CD14-positive monocyte (primary cell): ENCODE data around the gene MRRF. TPM values are rescaled to one million over a fixed set of nuclear protein-coding genes. Genes with fewer than 3 reads are reported as not detected.

ENCODE experiments used
- DNase-seq, 3 donors: peaks; one replicate each; pipeline ENCODE4 v3.0.0-alpha.2; 2011 to 2022
- H2AFZ ChIP-seq: 2 replicates; pipeline ENCODE4 v1.6.0; 2012; ENCODE audit warnings: mild to moderate bottlenecking, low read depth, low read length, inconsistent platforms; ENCODE audit not compliant: insufficient read depth, poor library complexity, severe bottlenecking
- H3K27ac ChIP-seq, 2 donors: 1 replicate in 1 of 2; 2 replicates in 1 of 2; pipeline ENCODE4 v1.5.1; 2012 to 2013; ENCODE audit warnings: low read length in 2 of 2, control low read depth in 1 of 2, inconsistent platforms in 1 of 2, low read depth in 1 of 2, mild to moderate bottlenecking in 1 of 2
- H3K27me3 ChIP-seq, 2 donors: one replicate each; pipeline versions ENCODE4 v1.6.0 to v1.6.1; 2011 to 2013; ENCODE audit warnings: low read length in 2 of 2; ENCODE audit not compliant: control insufficient read depth in 2 of 2, insufficient read depth in 2 of 2
- H3K36me3 ChIP-seq, 2 donors: replicated peaks in 1 of 2; 1 replicate in 1 of 2; 2 replicates in 1 of 2; pipeline versions ENCODE4 v1.5.1 to v1.6.1; 2012 to 2013; ENCODE audit warnings: low read length in 2 of 2, control low read depth in 1 of 2, inconsistent platforms in 1 of 2, mild to moderate bottlenecking in 1 of 2; ENCODE audit not compliant: insufficient read depth in 2 of 2, control insufficient read depth in 1 of 2
- H3K4me1 ChIP-seq, 2 donors: 1 replicate in 1 of 2; 2 replicates in 1 of 2; pipeline versions ENCODE4 v1.5.1 to v1.6.1; 2012 to 2013; ENCODE audit warnings: low read length in 2 of 2, control low read depth in 1 of 2, inconsistent platforms in 1 of 2, mild to moderate bottlenecking in 1 of 2, moderate library complexity in 1 of 2; ENCODE audit not compliant: insufficient read depth in 2 of 2, control insufficient read depth in 1 of 2
- H3K4me2 ChIP-seq: replicated peaks from 2 replicates; pipeline ENCODE3; 2012; ENCODE audit warnings: low read length, moderate library complexity, mild to moderate bottlenecking; ENCODE audit not compliant: poor library complexity, severe bottlenecking; ENCODE audit errors: extremely low read depth
- H3K4me3 ChIP-seq, 3 experiments: fragments of 200-600 bp in 1 of 3; sonication (generic) in 1 of 3; replicated peaks in 1 of 3; 1 replicate in 2 of 3; 2 replicates in 1 of 3; pipeline ENCODE4 v1.5.1; 2011 to 2013; ENCODE audit warnings: low read length in 3 of 3, mild to moderate bottlenecking in 3 of 3, control low read depth in 2 of 3, low read depth in 2 of 3, inconsistent platforms in 1 of 3, moderate library complexity in 1 of 3
- H3K79me2 ChIP-seq: 2 replicates; pipeline ENCODE4 v1.6.0; 2012; ENCODE audit warnings: mild to moderate bottlenecking, control low read depth, inconsistent platforms, low read length, moderate library complexity; ENCODE audit not compliant: insufficient read depth
- H3K9ac ChIP-seq: 2 replicates; pipeline ENCODE4 v1.6.0; 2017; ENCODE audit warnings: low read length, mild to moderate bottlenecking; ENCODE audit not compliant: insufficient read depth, poor library complexity, severe bottlenecking
- H3K9me3 ChIP-seq, 2 donors: replicated peaks in 1 of 2; 1 replicate in 1 of 2; 2 replicates in 1 of 2; pipeline versions ENCODE4 v1.5.1 to v1.6.1; 2012 to 2013; ENCODE audit warnings: low read length in 2 of 2, control low read depth in 1 of 2; ENCODE audit not compliant: control insufficient read depth in 1 of 2, insufficient read depth in 1 of 2
- H4K20me1 ChIP-seq: 2 replicates; pipeline ENCODE4 v1.6.0; 2012; ENCODE audit warnings: mild to moderate bottlenecking, low read length, control low read depth, moderate library complexity; ENCODE audit not compliant: insufficient read depth
- H3K27ac Mint-ChIP-seq, 7 donors: one replicate each; pipeline ENCODE4 v1.8.0; 2020; ENCODE audit warnings: mild to moderate bottlenecking in 7 of 7, mixed read lengths in 7 of 7, moderate library complexity in 6 of 7, inconsistent platforms in 2 of 7
- H3K27me3 Mint-ChIP-seq, 3 donors: one replicate each; pipeline ENCODE4 v1.8.0; 2021 to 2022; ENCODE audit warnings: low read depth in 3 of 3, mild to moderate bottlenecking in 3 of 3, mixed read lengths in 3 of 3, moderate library complexity in 3 of 3, inconsistent platforms in 1 of 3
- H3K36me3 Mint-ChIP-seq, 2 donors: one replicate each; pipeline ENCODE4 v1.8.0; 2020; ENCODE audit warnings: mixed read lengths in 2 of 2, inconsistent platforms in 1 of 2, mild to moderate bottlenecking in 1 of 2
- H3K4me1 Mint-ChIP-seq: one replicate; pipeline ENCODE4 v1.8.0; 2020; ENCODE audit warnings: mild to moderate bottlenecking, mixed read lengths
- H3K4me3 Mint-ChIP-seq, 2 donors: one replicate each; pipeline ENCODE4 v1.8.0; 2020; ENCODE audit warnings: mild to moderate bottlenecking in 2 of 2, mixed read lengths in 2 of 2, moderate library complexity in 1 of 2
- H3K9me3 Mint-ChIP-seq, 7 donors: one replicate each; pipeline ENCODE4 v1.8.0; 2020 to 2022; ENCODE audit warnings: mixed read lengths in 7 of 7, mild to moderate bottlenecking in 6 of 7, moderate library complexity in 6 of 7, inconsistent platforms in 2 of 7
- CTCF ChIP-seq: fragments of 200-600 bp; IDR thresholded peaks from one replicate; pipeline ENCODE4 v1.8.0; 2022; ENCODE audit warnings: antibody characterized with exemption, mild to moderate bottlenecking
- WGBS: methylation state at CpG from one replicate; pipeline ENCODE4 v1.1.5; 2013; ENCODE audit warnings: missing lambda C conversion rate; ENCODE audit not compliant: insufficient coverage; 5-methylcytosine and 5-hydroxymethylcytosine counted together
- intact Hi-C, 2 donors: fragments of 100-400 bp; cut with micrococcal nuclease; formaldehyde crosslinking; loops; one replicate each; pipeline versions ENCODE4 v1.15.0 to v1.15.1; 2023
- polyA plus RNA-seq, 3 donors: library from polyadenylated mRNA; depleted of rRNA in 1 of 3; unstranded in 2 of 3; stranded (reverse) in 1 of 3; fragments of 300-500 nt in 2 of 3; fragments of >200 nt in 1 of 3; fragmentation: Illumina TruSeq in 2 of 3; gene quantifications; 1 replicate in 2 of 3; 2 replicates in 1 of 3; pipeline ENCODE4 v1.2.3, GENCODE V29; 2012 to 2021

Gene MRRF
- polyA plus RNA-seq, 3 donors: 16.0 to 34.4 (median 16.2) TPM

- intact Hi-C loops: no loop called here
- peaks cover 0 to 9% (median 1%) of the 10 kb centered on the region in 3 donors for H3K27me3 Mint-ChIP-seq
- Histone ChIP-seq H3K36me3 (no peaks in the 10 kb centered on the region), H3K4me3 (no peak overlapping the region), H3K27me3 (no peaks in the 10 kb centered on the region), H3K9ac (no peak overlapping the region), H3K4me1 (peaks cover 26 to 32% of the 10 kb centered on the region in 2 donors), H3K4me2 (no peak overlapping the region), H2AFZ (no peak overlapping the region), H3K79me2 (no peaks in the 10 kb centered on the region), H4K20me1 (peaks cover 4% of the 10 kb centered on the region), H3K27ac (no peak overlapping the region), H3K9me3 (no peaks in the 10 kb centered on the region)
- 94% methylated on average over 3 of the region's 6 CpGs for WGBS
- no peak overlapping the region for H3K4me3 Mint-ChIP-seq
- TF ChIP-seq CTCF: no peak
- H3K4me1 Mint-ChIP-seq: peaks cover 30% of the 10 kb centered on the region
- DNase-seq: no peak
- peaks cover 0 to 3% (median 3%) of the 10 kb centered on the region in 7 donors for H3K9me3 Mint-ChIP-seq
- H3K36me3 Mint-ChIP-seq: peaks cover 3 to 9% of the 10 kb centered on the region in 2 donors
- no peak overlapping the region for H3K27ac Mint-ChIP-seq
Observed at GRCh38 chr9:122367774-122368460, 103.2 kb downstream of the MRRF start.

- H3K27ac Mint-ChIP-seq: no peak overlapping the region
- Histone ChIP-seq H3K9me3 (no peaks in the 10 kb centered on the region), H3K4me1 (peaks cover 26 to 32% of the 10 kb centered on the region in 2 donors), H4K20me1 (peaks cover 4% of the 10 kb centered on the region), H3K9ac (no peak overlapping the region), H3K4me3 (no peak overlapping the region), H3K4me2 (no peak overlapping the region), H3K27ac (no peak overlapping the region), H3K36me3 (no peaks in the 10 kb centered on the region), H2AFZ (no peak overlapping the region), H3K79me2 (no peaks in the 10 kb centered on the region), H3K27me3 (no peaks in the 10 kb centered on the region)
- DNase-seq: no peak
- WGBS: no CpG with 5 or more reads among the region's 1 CpG
- H3K9me3 Mint-ChIP-seq: peaks cover 0 to 3% (median 3%) of the 10 kb centered on the region in 7 donors
- no peak for TF ChIP-seq CTCF
- H3K27me3 Mint-ChIP-seq: peaks cover 0 to 9% (median 1%) of the 10 kb centered on the region in 3 donors
- H3K4me3 Mint-ChIP-seq: no peak overlapping the region
- peaks cover 9 to 12% of the 10 kb centered on the region in 2 donors for H3K36me3 Mint-ChIP-seq
- intact Hi-C loops: no loop called here
- H3K4me1 Mint-ChIP-seq: peaks cover 33% of the 10 kb centered on the region
Observed at GRCh38 chr9:122368642-122369041, 104.0 kb downstream of the MRRF start.
